ENCODE data around the gene KLHL22. TPM values are rescaled to one million over a fixed set of nuclear protein-coding genes. Genes with fewer than 3 reads are reported as not detected.

Gene KLHL22
- total and polyA plus RNA-seq, 2 of the 13 experiments (the other 11 are each of a cell fraction or from before 2014, with no cell fraction given) = 10.9 to 14.8 TPM

- no peak for TF ChIP-seq RARA (CRISPR knock-in tag; IDR thresholded peaks at IDR 0.05)
- TF ChIP-seq ZNF180 (CRISPR knock-in tag; IDR thresholded peaks at IDR 0.05; ENCODE audit: borderline replicate concordance, low read depth) = no peak
- TF ChIP-seq HMGXB4 (CRISPR knock-in tag; IDR thresholded peaks at IDR 0.05; ENCODE audit: borderline replicate concordance in 1 of 2, low read depth in 1 of 2) = peak; percentile 75 to 76; a peak in 3 of 4 replicates
- TF ChIP-seq ZNF33B (CRISPR knock-in tag; IDR thresholded peaks at IDR 0.05) = 0 out of 2 replicates have a peak, but pooled peaks have one; percentile 26
- TF ChIP-seq TARDBP (CRISPR knock-in tag; IDR thresholded peaks at IDR 0.05) = no peak
- TF ChIP-seq KLF13 (CRISPR knock-in tag; IDR thresholded peaks at IDR 0.05) = 0 out of 2 replicates have a peak, but pooled peaks have one; percentile 38
- TF ChIP-seq ZNF761 (CRISPR knock-in tag; conservative IDR thresholded peaks at IDR 0.05) = 0 out of 2 replicates have a peak, but pooled peaks have one; percentile 29
- peak; percentile 61 for TF ChIP-seq PATZ1 (CRISPR knock-in tag; IDR thresholded peaks at IDR 0.05)
- TF ChIP-seq KDM2A (CRISPR knock-in tag; IDR thresholded peaks at IDR 0.05; ENCODE audit: borderline replicate concordance, low read depth) = peak; percentile 64
- no peak for TF ChIP-seq RBAK (CRISPR knock-in tag; IDR thresholded peaks at IDR 0.05)
- TF ChIP-seq FOXK1 (CRISPR knock-in tag; IDR thresholded peaks at IDR 0.05; ENCODE audit: borderline replicate concordance, low read depth) = no peak
- no peak for TF ChIP-seq MZF1 (CRISPR knock-in tag; IDR thresholded peaks at IDR 0.05; ENCODE audit: borderline replicate concordance)
- TF ChIP-seq TERF1 (CRISPR knock-in tag; IDR thresholded peaks at IDR 0.05) = no peak
- TF ChIP-seq ZNF138 (CRISPR knock-in tag; IDR thresholded peaks at IDR 0.05; ENCODE audit: low read depth) = no peak
- peak; percentile 58; the same call in 1 of the 2 replicates for TF ChIP-seq ZNF317 (CRISPR knock-in tag; IDR thresholded peaks at IDR 0.05)
- no peak for TF ChIP-seq AFF4 (CRISPR knock-in tag; IDR thresholded peaks at IDR 0.05)
- no peak for TF ChIP-seq FOXM1 (CRISPR knock-in tag; IDR thresholded peaks at IDR 0.05)
- peak; percentile 57; the same call in 1 of the 2 replicates for TF ChIP-seq ZNF124 (CRISPR knock-in tag; IDR thresholded peaks at IDR 0.05)
- TF ChIP-seq BCL3 (CRISPR knock-in tag; IDR thresholded peaks at IDR 0.05) = no peak
Measured at GRCh38 chr22:20418211-20418788, 77.3 kb downstream of the KLHL22 start (continued).

All from HepG2 (cell line).